HG03103 (cell line): ENCODE measurements around the gene RBMX2.
"Not testable (repeated sequence)": the region's sequence is repeated elsewhere in the genome, so short reads cannot be mapped to it uniquely, and the experiment has no call there.

Experiments used
- ATAC-seq: cut with Tn5 transposase; IDR thresholded peaks from one replicate; pipeline ENCODE4 v1.9.1; 2021; ENCODE audit warnings: low read depth; ENCODE audit not compliant: unreplicated experiment

RBMX2 gene, protein sequence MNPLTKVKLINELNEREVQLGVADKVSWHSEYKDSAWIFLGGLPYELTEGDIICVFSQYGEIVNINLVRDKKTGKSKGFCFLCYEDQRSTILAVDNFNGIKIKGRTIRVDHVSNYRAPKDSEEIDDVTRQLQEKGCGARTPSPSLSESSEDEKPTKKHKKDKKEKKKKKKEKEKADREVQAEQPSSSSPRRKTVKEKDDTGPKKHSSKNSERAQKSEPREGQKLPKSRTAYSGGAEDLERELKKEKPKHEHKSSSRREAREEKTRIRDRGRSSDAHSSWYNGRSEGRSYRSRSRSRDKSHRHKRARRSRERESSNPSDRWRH

DNA sequence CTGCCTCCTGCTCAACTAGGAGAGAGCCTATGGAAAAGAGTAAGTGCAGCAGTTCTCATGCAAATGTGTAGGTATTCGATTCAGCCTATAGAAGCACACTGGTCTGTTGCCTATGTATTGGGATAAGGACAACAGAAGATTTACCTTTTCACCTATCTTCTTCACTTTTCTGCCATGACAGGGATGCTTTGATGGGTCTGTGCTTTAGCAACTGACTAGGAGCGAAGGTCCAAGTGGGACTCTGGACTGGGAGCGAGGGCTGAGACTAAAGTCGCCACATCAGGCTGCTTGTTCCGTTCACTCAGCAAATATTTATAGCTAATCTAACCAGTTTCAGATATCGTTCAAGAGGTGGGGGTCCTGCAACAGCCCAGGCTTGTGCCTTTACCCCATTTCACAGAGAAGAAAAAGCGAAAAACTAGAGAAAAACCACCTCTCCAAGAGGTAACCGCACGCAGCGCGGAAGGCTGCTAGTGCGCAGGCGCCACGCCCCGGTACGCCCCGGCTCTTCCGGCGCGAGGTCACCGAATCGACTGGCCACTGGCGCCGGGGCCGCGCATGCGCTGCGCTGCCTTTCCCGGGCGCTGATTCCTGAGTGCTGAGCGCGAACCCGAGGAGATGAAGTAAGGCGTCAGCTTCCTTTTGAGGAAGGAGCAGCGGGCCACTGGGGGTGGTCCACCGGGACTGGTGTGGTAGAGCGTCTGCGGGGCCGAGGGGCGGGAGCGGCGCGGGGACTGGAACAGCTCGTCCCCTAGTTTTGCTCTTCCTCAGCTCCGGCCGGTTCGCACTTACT, at the start of gene RBMX2:
Gene RBMX2, plus strand, starts transcription at position 573 of the 793 bp plus-strand sequence. Its CDS starts 46 bp downstream, at position 619.
- ATAC-seq, result peak; percentile 91

DNA sequence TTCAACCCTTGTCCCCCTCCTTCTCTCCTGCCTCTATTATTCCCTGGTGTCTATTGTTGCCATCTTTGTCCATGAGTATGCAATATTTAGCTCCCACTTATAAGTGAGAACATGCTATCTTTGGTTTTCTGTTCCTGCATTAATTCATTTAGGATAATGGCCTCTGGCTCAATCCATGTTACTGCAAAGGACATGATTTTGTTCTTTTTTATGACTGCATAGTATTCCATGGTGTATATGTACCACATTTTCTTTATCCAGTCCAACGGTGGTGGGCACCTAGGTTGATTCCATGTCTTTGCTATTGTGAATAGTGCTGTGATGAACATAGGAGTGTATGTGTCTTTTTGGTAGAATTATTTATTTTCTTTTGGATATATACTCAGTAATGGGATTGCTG, 49.7 kb upstream of the RBMX2 start:
- not testable (repeated sequence) for ATAC-seq

DNA sequence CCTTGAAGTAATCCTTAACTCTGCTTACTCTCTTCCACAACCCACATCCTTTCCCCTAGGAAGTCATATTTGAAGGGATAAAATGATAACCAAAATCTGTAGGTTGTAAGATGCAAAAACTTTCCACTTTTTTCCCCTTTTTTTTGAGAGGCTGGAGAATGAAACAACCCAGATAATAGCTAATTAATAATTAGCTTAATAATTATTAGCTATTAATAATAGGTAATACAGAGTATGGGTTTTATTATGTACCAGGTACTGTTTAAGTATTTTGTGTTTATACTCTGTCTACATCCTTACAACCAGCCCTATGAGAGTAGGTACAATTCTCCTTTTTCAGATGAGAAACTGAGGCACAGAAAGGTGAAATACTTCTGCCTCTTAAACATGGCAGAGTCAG, 25.7 kb upstream of the RBMX2 start:
- no peak for ATAC-seq

DNA sequence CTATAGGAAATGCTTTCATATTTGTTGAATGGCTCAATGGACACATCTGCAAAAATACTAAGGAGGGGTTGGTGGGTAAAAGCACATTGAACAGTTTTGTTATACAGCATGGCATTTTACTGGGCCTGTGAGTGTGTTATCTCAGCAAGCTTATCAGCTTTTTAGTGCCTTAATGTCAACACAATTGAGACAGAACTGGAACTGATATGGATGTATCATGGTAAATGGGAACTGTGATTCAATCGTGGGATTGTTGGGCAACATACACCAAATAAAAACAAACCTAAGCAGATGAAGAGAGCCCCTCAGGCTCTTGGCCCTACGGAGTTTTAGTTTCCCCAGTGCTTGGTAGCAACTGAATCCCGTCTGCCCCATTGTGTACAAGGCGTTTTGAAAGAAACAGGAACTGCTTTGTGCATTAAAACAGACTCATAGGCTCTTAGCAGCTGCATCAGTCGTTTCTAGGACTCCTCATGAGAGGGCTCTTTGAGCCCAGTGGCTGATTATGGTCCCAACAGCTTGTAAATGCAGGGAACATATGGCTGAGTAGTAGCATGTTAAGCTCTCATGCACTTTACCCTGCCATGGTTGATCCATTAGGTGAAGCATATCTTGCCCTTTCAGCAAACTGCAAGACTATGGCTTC, 23.6 kb upstream of the RBMX2 start:
- ATAC-seq, result no peak

DNA sequence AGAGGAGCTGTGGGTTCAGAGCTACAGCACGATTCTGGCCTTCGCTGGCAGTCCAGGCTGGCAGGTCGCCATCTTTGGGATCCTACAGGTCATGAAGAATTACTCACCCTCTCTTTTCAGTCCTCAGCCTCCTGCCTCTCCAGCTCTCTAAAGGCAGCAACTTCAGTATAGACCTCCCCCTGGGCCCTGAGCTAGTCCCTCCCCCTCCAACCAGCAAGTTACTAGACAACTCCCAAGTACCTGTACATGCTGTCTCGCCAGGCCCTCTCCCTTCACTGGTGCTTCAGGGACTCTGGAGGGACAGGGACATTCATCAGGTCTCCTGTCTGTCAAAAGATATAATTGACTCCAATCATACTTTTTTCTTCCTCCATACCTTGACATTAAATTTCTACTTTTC, 16.3 kb upstream of the RBMX2 start, which contains the start of gene GPR119:
Gene GPR119, minus strand, starts transcription at position 155 of the 400 bp plus-strand sequence. CDS start 227 bp downstream, outside the sequence.
- no peak for ATAC-seq

DNA sequence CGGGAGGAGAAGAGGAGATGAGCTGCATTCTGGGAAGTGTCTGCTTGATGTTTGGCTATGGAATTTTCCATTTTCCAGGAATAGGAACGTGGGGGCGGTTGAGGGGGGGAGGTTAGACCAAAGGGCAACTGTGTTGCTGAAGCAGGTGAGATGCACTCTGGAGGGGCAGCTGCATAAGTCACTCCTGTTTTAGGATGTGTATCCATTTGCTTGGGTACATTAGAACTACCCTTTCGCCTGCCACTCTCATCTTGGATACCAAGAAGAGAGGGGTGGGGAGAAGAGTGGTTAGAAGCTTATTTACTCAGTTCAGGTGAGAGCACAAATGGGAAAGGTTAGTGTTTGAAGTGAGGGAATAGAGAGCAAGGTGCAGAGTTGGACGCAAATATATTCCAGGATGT, 15.4 kb upstream of the RBMX2 start:
- no peak for ATAC-seq

DNA sequence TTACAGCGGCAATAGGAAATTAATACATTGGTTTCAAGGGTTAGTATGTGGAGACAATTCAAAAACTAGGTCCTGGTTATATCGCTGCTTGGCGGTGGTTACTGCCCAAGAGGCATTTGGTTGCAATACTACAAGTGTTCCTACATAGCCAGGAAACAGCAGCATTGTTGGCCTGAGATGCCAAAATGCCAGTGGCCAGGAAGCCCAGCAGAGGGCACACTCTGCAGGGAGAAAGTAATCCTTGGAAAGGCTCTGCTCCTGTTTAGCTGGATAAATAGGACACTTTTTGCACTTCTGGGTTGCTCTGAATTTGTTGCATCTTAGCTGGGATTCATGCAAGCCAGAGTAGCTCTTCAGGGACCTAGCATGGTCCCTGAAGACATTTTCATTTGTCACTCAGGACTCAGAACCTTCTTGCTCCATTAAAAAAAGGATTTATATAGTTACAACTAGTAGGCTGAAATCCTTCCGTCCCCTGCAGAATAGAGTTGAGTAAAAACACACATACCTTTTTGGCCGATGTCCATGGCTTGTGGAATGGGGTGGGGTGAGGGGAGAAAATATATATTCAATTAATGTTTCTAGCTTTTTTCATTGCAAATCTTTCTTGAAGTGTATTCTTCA, 8.2 kb upstream of the RBMX2 start:
- no peak for ATAC-seq

DNA sequence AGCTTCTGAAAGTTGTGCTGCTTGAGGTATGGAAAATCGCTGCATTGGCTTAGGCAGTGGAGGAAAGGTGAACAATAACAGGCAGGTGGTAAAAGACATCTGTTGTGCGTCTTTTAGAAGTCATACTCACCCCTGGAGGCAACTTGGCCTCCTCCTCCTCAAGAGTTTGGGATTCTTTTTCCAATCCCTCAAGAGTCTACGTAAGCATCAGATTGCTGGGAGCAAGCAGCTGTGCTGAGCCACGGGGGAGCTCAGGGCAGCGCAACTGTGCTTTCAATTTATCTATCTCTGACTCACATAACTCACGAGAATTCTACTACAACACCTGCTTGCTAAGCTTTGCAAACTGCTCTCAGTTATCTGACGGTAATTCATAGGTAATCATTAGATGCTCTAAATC, 6.4 kb upstream of the RBMX2 start:
- no peak for ATAC-seq

DNA sequence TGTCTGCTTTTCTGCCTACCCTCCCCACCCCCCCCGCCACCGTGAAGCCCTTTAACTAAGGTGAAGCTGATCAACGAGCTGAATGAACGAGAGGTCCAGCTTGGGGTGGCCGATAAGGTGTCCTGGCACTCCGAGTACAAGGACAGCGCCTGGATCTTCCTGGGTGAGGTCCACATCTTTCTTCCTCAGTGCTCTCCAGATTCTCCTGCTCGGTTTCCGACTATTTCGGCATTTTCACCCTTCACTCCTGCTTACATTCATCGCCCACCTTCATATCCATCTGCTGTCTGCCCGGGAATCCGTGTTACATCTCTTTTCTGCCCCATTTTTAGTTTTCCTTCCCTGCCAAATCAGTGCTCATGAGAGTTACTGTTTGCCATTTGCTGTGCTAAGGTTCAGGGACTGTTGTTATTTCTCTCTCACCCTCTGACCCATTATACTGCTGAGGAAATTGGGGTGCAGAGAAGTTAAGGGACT, 459 bp downstream of the RBMX2 start:
- no peak for ATAC-seq

DNA sequence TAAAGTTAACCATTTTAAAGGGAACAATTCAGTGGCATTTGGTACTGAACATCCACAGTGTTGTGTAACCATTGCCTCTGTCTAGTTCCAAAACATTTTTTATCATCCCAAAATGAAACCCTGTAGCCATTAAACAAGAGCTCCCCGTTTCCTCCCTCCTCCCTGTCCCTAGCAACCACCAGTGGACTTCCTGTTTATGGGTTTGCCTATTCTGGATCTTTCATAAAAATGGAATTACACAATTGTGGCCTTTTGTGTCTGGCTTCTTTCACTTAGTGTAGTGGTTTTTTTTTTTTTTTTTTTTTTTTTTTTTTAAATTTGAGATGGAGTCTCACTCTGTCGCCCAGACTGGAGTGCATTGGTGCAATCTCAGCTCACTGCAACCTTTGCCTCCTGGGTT, 11.6 kb downstream of the RBMX2 start:
- no peak for ATAC-seq

DNA sequence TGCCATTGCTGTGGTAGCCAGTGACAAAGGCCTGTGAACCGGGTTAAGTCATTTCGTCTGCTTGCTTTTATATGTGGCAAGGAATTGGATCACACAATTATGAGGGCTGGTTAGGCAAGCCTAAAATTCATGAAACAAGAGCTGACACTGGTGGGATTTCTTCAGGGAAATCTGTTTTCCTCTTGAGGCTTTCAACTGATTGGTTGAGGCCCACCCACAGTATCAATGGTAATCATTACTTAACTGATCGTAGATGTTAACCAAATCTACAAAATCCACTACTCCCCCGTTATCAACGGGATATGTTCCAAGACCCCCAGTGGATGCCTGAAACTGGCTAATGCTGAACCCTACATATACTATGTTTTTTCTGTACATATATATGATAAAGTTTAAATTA, 13.0 kb downstream of the RBMX2 start:
- ATAC-seq, result no peak

DNA sequence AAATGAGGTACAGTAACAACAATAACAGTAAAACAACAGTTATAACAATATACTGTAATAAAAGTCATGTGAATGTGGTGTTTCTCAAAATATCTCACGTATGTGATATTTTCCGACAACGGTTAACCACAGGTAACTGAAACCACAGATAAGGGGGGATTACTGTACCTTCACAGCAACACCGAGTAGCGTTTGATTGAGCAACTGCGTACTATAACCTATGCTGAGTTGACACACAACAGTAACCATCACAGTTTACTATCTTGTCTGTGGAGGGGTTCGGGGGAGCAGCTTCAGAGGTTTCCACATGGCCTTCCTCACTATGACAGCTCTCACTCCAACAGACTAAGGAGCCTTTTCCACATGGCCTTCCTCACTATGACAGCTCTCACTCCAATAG, 13.4 kb downstream of the RBMX2 start:
- no peak for ATAC-seq

DNA sequence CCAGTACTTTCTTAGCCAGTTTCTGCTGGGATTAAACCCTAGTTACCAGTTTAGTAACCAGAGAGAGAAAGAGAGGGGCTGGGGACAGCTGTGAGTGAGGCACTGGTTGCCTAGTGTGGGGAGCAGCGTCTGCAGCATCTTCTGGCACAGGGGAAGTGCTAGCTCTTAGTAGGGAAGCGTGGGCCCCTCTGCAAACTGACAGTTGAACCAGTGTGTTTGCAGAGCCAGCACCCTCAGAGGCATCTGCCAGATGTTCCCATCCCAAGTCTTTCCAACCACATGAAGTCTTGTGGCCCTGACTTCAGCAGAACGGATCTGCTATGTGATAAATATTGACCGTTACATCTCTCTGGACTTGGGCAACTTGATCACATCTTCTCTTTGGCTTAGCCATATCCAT, 15.0 kb downstream of the RBMX2 start:
- no peak for ATAC-seq

DNA sequence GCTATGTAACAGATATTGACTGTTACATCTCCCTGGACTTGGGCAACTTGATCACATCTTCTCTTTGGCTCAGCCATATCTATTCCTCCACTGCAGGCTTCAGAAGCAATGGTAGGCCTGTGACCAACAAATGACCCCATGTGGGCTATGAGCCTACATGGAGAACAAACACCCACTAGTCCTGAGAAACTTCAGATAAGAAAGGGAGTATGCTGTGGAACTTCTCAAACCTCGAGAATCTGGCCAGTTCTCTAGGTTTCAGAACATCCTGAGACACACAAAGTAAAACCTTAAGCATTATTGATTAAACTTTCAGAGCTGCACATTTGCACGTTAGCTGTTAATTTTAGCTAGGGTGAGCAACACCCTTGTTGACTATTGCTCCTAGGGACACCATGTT, 16.3 kb downstream of the RBMX2 start:
- no peak for ATAC-seq

DNA sequence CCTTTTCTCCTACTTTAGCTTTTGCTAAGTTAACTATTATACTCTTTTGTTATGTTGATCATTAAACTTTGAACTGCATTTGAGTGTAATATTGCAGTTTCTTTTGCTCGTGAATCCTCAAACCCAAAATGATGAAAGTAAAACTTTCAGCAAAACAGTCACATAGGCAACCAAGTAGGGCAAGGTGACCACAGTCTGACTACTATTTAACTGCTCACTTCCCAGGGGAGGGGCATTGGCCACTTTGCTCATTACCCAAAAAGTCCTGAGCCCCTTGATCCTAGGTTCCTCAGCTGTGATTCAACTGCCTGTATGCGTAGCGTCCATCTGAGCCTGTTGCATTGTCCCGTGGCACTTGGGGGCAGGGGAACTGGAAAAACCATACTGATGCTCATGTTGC, 17.0 kb downstream of the RBMX2 start:
- ATAC-seq, result no peak

DNA sequence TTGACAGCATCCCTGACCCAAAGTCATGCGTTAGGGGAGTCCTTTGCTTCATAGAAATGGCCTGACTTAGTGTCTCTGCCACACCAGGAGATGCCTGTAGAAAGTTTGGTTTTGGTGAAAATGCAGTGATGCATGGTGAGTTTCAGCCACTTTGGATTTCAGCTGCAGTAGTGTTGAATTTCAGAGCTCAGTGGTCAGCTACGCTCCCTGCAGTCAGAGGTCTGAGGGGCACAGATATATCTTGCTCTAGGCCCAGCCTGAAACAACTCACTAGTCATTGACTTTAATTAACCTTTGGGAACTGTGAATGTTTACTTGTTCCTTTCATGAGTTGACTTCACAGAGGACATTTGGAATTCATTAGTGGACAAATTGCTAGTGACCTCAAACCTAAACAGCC, 17.5 kb downstream of the RBMX2 start:
- ATAC-seq, result no peak

DNA sequence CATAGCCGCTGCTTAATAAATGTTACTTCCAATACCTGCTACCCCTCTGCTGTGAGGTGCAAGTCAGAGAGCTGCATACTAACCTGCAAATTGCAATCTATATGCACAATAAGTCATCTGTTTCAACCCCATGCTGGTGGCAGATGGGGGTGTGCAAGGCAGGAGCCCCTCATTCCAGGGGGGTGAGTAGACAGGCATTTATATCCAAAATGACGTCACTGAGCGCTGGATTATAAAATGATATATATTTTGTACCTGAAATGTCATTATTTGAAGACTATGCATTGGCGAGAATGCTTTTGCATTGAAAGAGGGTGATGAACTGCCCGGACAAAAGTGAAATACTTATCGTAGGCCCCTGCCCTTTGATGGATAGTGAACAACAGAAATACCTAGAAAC, 24.7 kb downstream of the RBMX2 start:
- ATAC-seq, result no peak

DNA sequence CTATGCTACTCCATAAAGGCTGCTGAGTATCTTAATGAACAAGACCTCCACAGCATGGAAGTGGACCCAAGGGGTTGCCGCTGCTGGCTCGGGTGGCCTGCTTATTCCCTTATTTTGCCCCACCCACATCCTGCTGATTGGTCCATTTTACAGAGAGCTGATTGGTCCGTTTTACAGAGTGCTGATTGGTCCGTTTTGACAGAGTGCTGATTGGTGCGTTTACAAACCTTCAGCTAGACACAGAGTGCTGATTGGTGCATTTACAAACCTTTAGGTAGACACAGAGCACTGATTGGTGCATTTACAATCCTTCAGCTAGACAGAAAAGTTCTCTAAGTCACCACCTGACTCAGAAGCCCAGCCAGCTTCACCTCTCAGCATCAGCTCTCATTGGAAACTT, 27.4 kb downstream of the RBMX2 start:
- ATAC-seq, result not testable (repeated sequence)

DNA sequence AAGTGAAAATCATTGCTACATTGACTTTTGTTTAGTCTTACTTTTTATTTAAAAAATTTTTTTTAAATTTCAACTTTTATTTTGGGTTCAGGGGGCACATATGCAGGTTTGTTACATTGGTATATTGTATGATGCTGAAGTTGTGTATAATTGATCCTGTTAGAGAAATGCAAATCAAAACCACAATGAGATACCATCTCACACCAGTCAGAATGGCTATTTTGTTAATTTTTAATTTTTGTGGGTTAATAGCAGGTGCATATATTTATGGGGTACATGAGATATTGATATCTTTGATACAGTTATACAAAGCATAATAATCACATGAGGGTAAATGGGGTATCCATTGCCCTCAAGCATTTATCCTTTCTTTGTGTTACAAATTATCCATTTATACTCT, 34.1 kb downstream of the RBMX2 start:
- ATAC-seq, result no peak

DNA sequence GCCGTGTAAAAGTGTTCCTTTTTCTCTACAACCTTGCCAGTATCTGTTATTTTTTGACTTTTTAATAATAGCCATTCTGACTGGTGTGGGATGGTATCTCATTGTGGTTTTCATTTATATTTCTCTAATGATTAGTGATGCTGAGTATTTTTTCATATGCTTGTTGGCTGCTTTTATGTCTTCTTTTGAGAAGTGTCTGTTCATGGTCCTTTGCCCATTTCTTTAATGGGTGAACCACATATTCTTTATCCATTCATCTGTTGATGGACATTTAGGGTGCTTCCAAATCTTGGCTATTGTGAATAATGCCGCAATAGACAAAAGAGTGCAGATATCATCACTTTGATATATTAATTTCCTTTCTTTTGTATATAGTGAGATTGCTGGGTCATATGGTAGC, 36.2 kb downstream of the RBMX2 start:
- ATAC-seq, result not testable (repeated sequence)

DNA sequence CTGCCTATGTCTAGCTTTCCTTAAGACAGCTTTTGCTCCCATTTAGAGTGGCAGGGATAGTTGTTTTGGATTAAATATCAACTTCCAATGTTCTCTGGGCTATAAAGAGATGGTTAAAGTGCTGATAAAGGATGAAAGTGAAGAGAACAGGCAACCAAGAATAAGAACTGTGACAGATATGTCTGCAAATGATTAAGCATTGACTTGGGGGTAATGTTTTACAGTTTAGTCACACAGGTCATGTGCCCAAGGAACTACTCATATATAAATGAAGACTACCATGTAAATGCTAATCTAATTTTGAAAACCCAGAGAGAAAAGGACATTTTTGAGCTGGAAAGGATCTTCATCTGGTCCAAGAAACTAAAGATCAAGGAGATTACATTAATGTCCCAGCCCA, 42.1 kb downstream of the RBMX2 start:
- no peak for ATAC-seq
